NCI-H345 treated with DMSO at 0.1 percent for 48 hours (cell line): ENCODE measurements around the gene DAPK1.
"Not testable (repeated sequence)": the region's sequence is repeated elsewhere in the genome, so short reads cannot be mapped to it uniquely, and the experiment has no call there.

Source experiments
- DNase-seq: peaks from one replicate; lab custom pipeline; 2025; ENCODE audit not compliant: unreplicated experiment; lab: John Stamatoyannopoulos, UW

DAPK1 gene

DNA sequence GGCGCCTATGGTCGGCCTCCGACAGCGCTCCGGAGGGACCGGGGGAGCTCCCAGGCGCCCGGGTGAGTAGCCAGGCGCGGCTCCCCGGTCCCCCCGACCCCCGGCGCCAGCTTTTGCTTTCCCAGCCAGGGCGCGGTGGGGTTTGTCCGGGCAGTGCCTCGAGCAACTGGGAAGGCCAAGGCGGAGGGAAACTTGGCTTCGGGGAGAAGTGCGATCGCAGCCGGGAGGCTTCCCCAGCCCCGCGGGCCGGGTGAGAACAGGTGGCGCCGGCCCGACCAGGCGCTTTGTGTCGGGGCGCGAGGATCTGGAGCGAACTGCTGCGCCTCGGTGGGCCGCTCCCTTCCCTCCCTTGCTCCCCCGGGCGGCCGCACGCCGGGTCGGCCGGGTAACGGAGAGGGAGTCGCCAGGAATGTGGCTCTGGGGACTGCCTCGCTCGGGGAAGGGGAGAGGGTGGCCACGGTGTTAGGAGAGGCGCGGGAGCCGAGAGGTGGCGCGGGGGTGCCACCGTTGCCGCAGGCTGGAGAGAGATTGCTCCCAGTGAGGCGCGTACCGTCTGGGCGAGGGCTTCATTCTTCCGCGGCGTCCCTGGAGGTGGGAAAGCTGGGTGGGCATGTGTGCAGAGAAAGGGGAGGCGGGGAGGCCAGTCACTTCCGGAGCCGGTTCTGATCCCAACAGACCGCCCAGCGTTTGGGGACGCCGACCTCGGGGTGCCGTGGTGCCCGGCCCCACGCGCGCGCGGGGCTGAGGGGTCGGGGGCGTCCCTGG is 561 bp downstream of the DAPK1 start:
- no peak for DNase-seq

DNA sequence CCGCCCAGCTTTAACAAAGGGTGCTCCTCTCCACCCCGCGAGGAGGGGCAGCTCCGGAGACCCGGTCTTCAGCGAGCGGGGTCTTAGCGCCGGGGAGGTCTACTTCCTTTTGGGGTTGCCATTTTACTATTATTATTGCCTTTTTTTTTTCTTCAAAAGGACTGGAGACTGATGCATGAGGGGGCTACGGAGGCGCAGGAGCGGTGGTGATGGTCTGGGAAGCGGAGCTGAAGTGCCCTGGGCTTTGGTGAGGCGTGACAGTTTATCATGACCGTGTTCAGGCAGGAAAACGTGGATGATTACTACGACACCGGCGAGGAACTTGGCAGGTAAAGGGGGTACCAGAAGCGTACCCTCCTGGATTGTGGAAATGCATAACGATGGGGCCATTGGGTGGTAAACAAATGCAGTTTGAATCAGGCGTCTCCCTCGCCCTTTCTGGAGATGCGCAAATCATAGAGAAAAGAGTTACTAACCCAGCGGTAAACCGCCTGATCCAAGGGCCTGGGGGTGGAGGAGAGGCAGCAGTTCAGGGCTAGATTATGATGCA is 1.2 kb downstream of the DAPK1 start:
- no peak for DNase-seq

DNA sequence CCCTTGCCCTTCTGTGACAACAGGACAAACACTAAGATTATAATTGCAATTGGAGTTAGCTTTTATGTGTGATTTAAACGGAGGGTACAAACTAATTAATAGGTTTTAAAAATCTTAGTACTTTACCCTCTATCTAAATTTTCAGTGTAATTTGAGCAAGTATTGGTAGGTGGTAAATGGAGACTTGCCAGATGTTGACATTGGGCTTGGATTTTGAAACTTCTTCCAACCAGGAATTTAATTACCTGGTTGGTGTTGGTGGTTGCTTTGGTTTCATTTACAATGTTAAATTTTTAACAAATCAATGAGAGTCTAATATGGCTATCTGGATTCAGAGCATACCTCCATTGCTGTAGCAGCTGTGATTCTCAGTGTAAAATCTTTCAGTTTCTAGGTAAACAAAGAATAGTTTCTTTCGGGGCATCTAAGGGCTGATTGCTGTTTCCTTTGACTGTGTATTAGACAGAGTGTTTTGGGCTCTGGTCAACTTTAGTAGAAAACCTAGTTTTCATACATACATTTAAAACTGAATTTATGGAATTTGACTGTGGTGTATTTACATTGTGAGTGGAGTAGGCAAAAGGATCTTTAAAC is 1.9 kb downstream of the DAPK1 start:
- no peak for DNase-seq

DNA sequence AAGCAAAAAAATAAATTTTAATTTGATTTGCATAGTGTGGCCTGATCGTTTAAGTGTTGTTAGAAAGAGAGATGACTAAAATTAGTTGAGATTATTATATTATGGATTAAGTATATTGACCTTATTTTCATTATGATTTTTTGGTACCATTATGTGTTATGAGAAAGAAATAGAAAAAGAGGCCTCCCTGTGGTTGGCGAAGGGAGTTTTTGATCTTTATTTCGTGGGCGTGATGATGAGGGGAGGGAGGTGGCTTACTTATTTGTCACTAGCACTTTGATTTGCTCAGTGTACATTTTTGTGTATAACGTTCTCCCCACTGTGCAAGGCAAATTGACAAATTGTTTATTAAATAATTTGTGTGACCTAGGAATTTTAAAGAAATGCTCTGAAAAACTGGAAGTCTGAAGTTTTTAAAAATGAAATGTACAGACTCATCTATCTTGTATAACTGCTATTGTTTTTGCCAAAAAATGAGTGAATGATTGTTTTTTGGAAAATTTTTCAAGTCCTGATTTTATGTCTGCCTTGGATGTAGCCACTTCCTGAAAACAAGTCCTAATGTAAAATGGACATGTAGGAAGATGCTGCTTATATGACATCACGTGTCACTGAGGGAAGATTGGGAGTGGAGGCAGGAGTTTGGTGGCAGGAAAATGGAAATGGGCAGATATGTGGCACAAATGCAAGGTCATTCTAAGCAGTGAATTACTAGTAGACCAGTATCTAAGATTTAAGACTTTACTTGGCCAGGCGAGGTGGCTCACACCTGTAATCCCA is 3.0 kb downstream of the DAPK1 start:
- no peak for DNase-seq

DNA sequence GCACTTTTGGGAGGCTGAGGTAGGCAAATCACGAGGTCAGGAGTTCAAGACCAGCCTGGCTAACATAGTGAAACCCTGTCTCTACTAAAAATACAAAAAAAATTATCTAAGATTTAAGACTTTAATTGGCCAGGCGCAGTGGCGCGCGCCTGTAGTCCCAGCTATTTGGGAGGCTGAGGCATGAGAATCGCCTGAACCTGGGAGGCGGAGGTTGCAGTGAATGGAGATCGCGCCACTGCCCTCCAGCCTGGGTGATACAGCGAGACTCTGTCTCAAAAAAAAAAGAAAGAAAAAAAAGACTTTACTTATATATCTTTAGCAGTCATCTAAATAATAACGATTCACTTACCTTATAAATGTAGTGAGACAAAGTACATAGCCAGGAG is 3.6 kb downstream of the DAPK1 start:
- DNase-seq = not testable (repeated sequence)

DNA sequence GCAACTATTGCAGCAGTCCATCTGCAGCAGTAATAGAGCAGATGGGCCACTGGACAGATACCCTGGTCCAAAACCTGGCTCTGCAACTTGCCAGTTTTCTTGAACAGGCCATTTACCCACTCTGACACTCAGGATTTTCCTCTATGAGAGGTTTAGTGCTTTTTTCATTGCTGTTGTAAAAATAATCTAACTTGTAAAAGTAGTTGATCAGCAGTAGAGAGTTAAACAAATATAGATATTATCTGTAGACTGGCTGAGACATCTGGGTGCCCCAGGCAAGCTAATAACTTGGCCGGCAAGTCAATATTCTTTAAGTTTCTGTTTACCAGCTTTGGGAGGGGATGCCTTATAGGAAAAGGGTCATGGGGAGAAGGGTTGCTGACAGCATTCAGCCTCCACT is 4.1 kb downstream of the DAPK1 start:
- DNase-seq = no peak

DNA sequence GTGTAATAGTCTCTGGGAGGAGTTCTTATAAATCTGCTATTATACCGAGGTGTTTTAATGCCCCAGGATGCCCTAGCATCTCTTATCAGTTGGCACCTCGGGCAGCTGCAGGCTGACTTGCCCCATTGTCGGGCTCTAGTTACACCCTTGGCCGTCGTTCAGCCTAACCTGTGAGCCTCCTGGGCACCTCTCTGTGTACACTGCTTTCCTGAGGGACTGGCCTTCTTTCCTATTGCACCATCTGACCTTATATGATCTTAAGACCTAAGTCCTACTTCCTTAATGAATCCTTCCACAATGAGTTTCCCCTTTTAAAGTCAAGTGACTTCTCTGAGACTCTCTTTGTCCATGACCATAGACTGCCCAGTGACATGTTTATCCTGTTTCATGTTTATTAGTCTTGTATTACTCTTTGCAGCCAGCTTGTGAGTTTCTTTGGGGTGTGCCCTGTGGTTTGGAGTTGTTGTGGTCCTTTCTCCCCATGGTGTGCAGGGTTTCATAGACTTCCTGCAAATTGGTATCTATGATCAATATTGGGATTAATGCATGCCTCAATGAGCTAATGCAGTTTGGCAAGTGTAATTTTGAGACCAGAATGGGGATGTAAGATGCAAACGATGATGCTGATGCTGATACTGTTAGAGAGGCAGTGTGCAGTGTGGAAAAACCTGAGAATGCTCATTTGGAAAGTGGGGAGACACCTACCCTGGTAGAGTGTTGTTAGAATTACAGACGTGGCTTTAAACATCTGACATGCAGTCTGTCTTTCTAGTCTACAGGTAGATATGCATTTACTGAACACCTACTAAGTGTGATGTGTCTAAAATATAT is 4.9 kb downstream of the DAPK1 start:
- no peak for DNase-seq

DNA sequence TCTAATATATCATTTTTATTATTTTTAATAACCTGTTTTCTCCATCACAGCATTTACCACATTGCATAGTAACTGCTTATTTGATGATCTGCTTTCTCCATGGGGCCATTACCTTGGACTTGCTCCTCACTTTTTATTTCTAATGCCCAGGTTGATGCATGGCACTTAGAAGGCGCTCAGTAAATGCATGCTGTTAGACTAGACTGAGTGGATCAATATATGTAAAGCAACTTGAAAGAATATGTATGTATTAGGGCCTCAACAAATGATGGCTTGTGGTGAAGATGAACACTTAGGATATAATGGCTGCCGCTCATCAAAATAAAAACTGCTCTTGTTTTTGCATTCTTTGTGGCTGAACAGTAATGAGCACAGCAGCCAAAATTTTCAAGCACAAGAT is 5.8 kb downstream of the DAPK1 start:
- no peak for DNase-seq

DNA sequence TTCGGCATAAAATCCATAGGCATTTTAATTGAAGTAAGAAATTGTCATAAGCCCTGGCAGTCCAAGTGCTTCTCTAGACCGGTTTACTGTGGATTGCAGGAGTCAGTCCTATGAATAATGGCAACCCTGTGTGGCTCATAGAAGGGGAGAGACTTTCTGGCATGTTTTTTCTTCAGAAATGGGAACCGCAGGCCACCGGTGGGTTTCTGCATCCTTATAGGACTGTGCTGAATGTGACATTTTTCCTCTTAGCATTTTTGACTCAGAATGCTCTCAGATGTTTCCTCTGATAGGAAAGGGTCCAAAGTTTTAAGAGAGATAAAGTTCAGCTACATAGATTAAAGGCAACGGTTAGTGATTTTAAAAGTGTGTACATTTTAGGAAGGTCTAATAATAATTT is 6.3 kb downstream of the DAPK1 start:
- no peak for DNase-seq

DNA sequence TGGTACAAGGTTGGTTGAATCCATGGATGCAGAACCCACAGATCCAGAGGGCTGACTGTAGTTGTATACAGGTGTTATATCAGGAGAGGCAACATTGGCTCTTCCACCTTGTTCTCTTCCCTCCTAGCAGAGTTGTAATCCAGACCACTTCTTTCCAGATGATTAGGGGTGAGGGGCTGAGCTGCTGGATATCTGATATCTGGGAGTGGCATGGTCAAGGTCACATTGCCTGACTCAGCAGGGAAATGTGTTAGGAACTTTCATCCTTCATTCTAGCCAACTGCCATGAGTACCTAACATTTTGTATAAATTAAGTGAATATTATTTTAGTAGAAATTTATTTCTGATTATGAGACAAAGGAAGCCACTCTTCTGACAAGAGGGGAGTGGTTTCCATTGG is 7.3 kb downstream of the DAPK1 start:
- DNase-seq = no peak

DNA sequence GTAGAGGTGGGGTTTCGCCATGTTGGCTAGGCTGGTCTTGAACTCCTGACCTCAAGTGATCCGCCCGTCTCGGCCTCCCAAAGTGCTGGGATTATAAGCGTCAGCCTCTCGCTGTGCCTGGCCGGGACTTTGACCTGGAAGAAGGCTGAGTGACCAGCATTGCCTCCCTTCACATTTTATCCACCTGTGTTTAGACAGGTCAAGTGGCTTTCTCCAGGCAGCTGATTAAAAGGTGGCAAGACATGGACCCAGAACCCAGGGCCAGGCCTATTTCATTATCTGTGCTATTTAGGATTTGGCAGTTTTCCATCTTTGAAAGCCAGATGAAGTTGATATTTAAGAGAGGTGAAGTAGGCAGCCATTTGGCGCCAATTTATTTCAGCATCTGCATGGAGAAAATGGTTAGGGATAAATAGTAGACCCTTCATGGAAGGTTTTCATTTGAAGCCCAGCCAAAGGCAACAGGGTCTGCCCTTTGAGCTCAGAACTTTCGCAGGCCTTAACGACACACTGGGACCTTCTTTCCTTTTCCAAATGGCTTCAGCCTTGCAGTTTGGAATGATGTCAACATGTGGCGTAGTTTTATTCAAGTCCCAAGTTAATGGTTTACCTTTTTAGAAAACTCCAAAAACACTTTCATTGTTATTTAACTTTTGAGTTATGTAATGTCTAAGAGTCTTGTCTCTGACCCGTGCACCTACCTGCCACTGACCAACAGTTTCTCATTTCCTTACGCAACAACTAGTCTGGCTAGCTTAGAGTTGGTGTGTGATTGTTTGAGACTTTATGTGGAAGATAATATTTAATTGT is 8.4 kb downstream of the DAPK1 start:
- DNase-seq = no peak

DNA sequence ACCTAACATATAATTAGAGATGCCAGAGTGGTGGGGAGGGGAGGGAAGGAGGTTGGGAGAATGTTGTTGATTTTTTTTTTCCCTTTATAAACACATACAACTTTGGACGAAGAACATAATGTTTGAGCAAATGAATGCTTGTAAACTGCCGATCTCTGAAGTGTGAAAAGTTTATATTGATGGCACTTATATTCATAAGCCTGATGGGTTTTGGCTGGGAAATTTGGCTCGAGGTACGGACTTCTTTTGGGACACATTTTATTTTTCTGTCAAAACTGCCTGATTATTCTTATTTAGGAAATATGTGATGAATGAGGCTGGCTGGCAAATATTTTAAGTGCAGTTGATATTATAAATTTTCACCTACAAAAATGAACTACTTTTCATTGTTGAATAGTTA is 9.9 kb downstream of the DAPK1 start:
- no peak for DNase-seq

DNA sequence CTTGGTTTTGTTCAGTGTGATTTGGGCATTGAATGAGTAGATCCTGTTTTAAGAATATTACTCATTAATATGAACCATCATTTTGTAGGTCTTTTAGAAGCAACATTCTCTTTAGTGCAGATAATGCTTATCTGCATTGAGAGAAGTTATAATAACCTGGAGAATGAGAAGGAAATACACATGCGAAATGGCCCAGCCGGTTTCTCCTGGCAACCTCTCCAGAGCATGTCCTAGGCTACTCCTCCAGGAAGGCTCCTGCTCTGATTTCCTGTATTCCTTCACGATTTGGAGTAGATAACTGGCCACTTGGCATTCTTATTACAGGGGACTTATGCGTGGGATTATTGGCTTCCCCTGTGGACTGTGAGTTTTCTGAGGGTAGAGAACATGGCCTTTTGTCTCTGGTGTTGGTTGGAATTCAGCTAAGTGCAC is 12.6 kb downstream of the DAPK1 start:
- no peak for DNase-seq

DNA sequence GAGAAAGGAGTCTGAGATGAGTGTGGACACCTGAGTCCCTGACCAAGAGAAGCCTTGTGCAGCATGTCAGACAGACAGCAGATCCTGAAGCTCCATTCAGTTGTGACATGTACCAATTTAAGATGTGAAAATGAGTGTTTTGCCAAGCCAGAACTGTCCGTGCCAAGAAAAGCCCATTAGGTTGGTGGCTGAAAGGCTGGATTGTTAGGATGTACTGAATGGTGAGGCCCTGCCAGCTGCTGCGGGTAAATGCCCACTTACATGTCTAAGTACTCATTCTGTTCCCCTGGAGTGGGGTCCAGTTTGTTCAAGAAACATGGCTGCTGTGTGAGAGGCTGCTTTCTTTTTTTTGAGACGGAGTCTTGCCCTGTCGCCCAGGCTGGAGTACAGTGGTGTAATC is 14.6 kb downstream of the DAPK1 start:
- DNase-seq = no peak

DNA sequence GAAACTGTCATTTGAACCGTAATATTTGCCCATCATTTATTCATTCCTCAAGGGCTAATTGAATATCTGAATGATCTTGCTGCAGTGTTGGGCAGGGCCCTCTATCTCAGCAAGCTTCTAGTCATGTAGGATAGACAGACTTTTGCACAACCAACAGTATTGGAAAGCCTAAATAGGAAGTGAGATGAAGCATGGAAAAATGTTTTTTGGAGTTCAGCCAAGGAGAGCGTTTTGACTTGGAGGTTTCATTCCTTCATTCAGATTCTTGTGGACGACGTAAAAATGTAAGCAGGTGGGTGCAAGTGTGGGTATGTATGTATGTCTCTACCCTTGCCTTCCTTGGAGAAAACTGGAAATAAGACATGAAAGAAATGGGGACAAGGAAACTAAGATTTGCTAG is 15.5 kb downstream of the DAPK1 start:
- DNase-seq = no peak

DNA sequence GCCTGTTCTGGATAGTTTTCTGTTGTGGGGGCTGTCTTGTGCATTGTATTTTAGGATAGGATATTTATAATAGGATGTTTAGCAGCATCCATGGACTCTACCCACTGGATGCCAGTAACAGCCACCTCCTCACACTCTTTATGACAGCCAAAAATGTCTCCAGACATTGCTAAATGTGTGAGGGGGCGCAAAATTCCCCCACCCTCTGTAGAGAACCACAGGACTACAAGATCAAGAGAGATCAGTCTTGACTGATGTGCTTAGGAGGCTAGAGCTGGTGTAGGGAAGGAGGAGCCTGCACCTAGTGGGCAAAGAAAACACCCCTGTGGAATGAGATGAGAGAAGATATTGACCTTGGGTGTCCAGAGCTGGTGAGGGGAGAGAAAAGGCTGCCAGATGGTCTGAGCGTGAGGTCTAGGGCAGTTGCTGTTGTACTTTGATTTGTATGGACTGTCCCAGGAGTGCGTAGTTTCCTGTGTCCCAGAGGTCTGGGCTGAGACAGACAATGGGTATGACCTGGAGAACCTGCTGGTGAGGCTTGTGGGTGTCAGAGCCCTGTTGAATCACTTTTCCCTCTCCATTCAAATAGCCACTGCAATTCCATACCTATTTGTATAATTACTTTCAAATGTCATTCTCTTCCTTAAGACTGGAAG is 16.3 kb downstream of the DAPK1 start:
- DNase-seq = no peak

DNA sequence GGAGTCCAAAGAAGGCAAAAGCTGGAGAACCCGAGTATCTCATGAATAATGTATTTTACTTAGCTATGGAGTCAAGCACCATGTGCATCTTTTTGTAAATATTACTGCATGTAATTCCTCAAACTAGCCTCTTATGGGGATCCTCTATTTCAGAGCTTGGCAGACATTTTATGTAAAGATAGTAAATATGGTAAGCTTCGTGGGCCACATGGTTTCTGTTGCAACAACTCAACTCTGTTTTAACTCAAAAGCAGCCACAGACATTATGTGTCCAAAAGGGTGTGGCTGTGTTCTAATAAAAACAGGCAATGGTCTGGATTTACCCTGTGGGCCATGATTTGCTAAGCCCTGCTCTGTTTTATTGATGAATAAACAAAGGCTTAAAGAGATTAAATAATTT is 17.3 kb downstream of the DAPK1 start:
- DNase-seq = no peak

DNA sequence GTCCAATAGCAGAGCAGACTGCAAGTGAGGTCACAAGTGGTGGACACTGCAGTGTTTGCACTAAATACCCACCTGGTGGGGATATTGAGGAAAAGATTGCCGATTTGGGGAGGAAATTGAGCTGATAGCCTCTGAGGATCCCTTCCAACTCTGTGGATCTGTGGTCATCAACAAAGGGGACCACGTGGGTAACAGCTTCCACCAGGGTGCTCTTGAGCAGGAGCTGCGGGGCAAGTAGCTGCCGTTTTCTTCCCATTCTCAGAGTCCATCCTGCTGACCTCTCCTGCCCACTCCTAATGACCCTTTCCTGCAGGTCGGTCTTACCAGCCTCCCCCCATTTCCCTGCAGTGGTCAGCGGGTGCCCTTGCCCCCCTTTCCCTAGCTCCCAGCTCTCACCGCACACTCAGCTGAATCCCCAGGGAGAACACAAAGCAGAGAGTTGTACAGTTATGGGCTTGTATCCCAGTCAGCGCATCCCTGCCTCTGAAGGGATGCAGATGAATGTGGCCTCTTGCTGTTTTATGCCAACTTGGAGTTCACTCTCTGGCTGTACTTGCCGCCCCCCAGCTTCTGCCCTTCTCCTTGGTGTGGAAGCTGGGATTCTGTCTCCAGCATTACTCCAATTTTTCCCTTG is 18.0 kb downstream of the DAPK1 start:
- no peak for DNase-seq

DNA sequence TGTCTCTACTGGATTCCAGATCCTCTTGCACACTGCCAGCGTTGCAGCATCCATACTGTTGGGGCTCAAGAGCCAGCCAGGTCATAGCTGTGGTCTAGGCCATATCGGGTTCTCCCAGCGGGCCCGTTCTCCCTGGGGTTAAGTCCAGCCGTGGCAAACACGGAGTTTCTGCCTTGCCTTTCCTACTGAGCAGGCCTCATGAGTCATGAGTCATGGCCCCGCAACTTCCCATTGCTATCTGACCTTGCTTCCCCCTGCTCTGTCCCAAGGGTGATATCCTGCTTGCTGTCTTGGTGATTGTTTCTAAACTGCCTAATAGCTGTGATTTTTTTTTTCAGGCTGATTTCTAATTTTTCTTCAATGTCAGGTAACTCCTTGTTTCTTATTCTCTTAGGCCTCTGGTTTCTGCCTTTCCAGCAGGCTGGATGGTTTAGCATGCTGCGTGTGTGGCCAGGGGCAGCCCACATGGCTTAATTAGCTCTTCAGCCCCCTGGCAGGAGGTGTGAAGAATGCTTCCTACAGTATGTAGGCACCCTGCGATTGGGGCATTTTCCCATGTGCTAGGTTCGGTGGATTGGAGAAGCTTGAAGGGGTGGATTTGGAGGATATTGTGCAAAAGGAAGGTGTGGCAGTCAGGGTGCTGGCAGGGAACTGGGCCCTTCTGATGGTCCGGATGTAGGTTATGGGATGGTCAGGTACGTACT is 18.7 kb downstream of the DAPK1 start:
- DNase-seq = no peak
